DMS153 treated with DMSO at 0.1 percent for 48 hours (cell line): Measurements from ENCODE around the gene SMG6.
"Not testable (repeated sequence)": the region's sequence is repeated elsewhere in the genome, so short reads cannot be mapped to it uniquely, and the experiment has no call there.

Source experiments
- DNase-seq: peaks from one replicate; lab custom pipeline; 2025; ENCODE audit not compliant: unreplicated experiment; lab: John Stamatoyannopoulos, UW

Gene SMG6

GRCh38 chr17:2013994-2014317 is 289.6 kb downstream of the SMG6 start:
- DNase-seq, result no peak

GRCh38 chr17:2013220-2013993 is 290.2 kb downstream of the SMG6 start:
- not testable (repeated sequence) for DNase-seq

GRCh38 chr17:2012499-2012898 is 291.1 kb downstream of the SMG6 start:
- no peak for DNase-seq

DNA sequence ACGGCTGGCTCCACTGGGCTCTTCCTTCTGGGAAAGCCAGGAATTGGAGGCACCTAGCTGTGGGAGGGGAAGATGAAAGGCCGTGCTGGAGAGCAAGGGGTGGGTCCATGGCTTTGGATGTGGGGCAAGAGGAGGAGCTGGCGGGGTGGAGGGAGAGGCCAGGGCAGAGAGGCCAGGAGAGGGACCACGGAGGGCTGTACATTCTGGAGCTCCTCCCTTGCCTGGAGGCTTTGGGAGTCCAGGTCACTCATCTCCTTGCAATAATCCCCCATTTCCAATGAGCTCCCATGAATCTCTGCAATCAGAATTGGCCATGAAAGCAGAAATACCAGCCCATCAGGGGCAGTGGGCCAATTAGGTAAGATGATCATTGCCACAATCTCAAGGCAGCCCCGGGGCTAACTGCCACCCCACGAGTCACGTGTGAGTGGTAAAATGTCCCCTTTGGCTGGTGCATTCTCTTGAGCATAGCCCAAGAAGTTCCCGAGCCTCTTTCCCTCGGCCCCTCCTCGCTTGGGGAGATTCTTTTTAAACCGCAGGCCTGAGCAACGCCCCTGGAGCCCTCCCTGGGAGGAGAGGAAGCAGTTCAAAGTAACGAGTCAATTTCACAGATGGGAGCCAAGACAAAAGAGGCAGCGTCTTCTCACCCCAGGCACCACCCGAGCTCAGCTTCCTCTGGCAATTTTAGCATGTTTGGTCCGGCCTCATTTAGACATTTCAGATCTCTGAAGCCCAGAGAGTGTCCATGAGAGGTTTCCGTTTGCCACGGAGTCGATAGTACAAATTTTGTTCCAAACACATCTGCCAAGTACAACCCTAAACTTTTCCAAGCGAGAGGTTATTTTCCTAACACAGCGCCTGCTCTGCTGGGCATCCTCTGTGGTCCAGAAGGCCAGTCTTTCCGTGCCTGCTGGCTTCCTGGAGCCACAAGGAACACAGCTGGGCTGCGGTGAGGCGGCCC is 291.9 kb downstream of the SMG6 start:
- no peak for DNase-seq
